Raji (cell line): ENCODE measurements around the gene GP2.

Experiments used
- POLR2A ChIP-seq: IDR thresholded peaks from 2 replicates; pipeline ENCODE4 v1.6.1; 2011; ENCODE audit warnings: low read depth, low read length, control low read depth; ENCODE audit not compliant: insufficient read depth

The GP2 gene

DNA sequence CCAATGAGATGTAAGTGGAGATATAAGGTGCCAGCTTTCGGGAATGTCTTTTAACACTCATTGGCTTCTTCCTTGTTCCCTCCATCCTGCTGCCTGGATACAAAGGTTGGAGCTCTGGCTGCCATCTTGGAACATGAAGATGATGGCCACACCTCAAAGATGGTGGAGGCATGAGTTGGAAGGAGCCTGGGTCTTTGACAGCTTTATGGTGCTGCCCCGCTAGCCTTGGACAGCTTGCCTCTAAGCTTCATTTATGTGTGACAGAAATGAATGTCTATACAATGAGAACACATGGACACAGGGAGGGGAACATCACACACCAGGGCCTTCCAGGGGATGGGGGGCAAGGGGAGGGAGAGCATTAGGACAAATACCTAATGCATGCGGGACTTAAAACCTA lies 13.6 kb downstream of the GP2 start:
- no peak for TF ChIP-seq POLR2A

DNA sequence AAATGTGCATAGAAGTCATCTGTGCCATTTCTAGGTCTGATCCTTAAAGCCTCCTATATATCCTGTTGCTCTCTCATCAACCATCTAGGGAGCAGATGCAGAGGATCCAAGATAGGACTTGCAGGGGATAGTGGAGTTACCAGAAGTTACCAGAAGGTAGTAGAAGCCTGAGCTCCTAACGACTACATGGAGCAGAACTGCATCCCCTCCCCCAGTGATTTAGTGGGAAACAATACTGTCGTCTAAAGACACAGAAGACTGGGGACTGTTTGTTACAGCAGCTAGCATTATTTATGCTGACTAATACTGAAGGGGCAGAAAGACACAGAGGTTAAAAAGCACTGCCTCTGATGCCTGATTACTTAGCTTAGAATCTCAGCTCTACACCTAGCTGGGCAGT lies 15.8 kb downstream of the GP2 start:
- TF ChIP-seq POLR2A, result no peak

DNA sequence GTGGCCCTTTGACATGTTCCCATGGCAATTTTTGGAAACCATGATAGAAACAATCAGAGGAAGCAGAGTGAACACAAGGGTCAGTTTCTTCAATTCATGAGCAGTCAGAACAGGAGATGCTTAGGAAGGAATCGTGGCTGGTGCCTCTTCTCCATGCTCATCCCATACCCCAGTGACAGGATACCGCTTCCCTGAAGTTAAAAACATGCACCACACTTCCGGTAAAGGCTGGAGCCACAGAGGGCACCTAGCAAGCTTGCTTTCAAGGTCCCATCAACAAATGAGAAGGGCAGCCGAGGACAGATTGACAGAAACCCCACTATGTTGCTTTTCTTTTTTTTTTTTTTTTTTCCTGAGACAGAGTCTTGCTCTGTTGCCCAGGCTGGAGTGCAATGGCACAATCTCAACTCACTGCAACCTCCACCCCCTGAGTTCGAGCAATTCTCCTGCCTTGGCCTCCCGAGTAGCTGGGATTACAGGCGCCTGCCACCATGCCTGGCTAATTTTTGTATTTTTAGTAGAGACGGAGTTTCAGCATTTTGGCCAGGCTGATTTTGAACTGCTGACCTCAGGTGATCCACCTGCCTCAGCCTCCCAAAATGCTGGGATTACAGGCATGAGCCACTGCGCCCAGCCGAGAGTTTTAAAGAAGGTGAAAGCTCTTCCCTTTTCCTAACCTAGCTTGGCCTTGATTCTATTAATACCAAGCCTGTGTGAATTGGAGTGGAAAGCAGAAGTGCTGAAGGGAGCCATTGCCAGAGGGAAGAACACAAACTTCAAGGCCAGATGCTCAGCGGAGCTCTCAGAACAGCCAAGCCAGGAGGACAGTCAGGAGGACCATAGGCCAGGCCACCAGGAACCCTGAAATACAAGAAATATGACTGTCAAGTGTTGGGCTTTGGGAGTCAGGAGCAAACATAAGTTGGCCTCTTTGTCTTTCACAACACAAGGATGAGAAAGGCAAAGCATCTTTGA lies 16.6 kb downstream of the GP2 start:
- TF ChIP-seq POLR2A, result no peak

DNA sequence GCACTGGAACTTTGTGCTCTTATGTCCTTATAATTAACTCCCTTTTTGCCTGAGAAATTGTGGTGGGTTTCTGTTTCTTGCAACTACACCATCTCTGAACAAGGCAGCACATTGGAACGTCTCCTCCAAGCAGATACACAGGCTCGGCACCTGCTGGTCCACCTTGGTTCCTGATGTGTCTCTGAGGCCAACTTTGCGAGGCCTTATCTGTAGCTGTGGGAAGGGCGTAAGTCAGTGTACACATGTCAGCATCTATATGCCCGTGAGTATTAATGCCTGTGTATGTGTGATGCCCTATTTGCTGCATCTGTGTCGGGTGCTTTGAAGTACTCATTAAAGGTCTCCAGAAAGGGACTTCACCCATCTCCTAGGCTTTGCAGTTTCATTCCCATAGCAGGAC lies 17.5 kb downstream of the GP2 start:
- no peak for TF ChIP-seq POLR2A

DNA sequence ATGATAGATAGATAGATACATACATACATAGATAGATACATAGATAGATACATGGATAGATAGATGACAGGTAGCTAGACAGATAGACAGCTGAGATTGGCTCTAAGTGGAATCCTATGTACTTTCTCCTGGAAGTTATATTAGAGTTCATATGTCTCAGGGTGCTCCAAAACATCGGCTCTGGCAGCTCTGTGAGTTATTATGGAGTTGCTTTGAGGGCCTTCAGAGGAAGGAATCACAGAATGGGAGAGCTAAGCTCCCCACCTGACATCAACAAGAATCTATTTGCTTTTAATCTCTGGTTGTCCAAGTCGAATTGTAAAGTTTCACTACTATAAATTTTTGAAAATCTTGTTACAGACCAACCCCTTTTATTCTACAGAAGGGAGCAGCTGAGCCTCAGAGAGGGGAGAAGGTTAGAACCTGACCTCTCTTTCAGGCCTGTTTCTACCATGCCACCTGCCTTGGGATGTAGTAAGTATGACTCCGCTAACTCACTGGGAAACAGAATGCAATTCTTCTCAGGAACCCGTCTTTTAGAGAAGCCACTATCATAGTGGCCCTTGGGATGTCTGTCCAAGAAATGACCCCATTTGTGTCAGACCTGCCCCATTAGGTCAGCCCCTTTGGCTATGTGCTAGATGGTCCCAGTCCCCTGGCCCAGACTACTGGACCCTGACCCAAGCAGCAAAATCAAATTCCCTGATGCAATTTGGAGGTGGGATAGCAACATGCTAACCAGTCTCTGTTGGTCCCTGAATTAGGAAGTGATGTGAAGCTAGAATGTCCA lies 18.3 kb downstream of the GP2 start:
- TF ChIP-seq POLR2A, result no peak

DNA sequence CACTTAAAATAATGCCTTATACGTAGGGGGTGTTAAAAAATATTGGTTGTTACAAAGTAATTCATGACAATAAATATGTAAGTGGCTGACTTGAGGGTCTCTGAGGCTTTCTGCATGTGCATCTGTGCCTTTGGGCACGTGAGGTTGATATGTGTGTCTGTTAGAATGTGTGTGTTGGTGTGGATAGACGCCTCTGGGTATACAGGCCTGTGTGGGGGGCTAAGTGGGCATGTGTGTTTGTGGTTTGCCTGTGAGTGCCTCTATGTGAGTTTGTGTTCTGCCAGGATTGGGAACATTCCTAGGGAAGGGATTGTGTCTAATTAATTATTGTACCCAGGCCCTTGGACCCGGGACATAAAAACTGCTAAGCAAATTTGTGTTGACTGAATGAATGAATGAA lies 19.0 kb downstream of the GP2 start:
- no peak for TF ChIP-seq POLR2A

DNA sequence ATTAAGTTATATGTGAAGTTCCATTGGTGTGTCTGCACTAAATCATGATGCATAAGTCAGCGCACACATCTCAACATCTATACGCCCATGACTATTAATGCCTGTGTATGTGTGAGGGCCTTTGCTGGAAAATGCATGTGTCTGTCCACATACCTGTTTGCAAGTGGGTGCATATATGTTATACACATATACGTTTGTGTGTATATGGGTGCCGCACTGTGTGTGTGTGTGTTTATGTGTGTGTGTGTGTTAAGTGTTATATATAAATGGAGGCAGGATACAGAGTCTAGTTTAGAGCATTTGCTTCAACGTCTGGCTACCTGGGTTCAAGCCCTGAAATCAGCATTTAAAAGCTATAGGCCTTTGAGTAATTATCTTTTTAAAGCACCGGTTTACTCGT lies 19.5 kb downstream of the GP2 start:
- TF ChIP-seq POLR2A, result no peak

DNA sequence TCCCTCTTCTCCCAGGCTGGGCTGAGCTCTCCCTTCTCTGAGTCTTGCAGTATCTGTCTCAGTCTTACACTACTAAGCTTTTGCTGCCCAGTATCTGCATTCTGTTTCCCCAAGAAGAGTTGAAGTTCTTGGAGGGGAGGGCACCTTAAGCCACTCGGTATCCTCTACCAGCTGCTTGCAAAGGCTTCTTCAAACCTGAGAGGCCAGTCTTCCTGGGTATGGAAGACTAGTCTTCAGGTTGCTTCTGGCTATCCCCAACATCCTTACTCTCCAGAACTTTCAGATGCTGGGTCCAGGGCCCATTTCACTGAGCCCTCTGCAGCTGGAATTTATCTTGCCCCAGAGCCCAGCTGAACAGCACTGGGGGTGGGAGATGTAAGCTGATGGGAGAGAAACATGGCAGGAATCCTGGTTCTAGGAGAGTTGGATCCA lies 20.1 kb downstream of the GP2 start:
- no peak for TF ChIP-seq POLR2A

DNA sequence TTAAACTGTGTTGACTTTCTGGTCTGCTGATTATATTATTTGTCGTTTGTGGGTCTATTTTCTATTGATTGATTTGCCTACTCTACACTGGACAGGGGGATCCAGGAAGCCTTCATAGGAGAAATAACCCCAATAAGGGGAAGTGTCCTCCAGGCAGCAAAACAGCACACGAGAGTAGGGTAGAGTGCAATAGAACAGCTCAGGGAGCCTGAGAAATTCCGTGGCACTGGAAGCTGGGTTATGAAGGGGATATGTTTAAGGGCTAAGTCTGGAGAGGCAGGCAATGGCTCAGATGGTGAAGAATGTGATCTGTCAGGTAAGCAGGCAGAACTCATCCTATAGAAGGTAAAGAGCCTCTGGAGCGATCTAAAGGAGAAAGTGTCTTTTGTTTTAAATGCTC lies 20.9 kb downstream of the GP2 start:
- no peak for TF ChIP-seq POLR2A

DNA sequence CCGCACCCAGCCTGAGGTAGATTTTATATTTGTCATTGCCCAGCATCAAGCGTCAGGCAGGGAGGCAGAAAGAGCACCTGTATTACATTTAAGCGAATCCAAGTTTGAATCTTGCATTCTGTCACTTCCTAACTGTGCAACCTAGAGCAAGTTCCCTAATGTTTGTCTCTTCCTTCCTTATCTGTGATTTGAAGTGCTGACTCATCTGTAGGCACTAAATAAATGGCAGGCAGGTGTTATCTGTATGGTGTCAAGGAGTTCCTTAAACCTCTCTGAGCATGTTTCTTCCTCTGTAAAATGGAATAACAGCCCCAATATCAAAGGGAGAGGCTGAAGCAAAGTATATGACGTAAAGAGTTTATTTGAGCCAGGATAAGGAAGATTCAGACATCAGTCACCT lies 24.3 kb downstream of the GP2 start:
- no peak for TF ChIP-seq POLR2A

DNA sequence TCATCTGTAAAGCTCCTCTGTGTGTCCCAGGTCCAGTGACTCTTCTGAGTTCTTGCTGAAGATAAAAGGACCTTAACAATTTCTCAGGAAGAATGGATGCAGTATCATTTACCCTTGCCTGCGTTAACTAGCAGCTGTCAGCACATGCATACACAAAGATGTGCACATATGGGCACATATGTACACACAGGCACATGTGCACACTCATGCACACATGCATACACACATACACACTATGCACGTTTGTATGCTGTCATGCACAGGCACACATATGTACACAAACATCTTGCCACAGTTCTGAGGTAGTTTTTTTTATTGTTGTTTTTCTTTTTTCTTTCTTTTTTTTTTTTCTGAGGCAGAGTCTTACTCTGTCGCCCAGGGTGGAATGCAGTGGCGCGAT lies 24.9 kb downstream of the GP2 start:
- no peak for TF ChIP-seq POLR2A

DNA sequence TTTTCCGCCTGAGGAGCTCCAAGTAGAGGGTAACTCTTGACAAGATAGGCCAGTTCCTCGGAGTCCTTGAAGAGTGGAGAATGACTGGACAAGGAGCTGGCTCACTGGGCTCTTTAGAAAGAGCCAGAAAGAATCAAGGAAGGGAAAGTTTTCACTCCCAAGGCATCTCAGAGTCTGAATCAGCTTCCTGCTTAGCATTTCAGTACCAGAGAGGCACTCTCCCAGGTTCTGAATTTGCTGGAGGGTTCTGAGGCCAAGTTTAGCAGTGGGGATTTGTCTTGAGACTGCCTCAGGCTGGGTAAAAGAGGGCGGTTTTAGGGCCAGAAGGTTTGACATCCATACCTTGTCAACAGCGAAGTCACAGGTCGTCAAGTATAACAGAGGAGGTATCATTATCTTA lies 25.5 kb downstream of the GP2 start:
- no peak for TF ChIP-seq POLR2A

DNA sequence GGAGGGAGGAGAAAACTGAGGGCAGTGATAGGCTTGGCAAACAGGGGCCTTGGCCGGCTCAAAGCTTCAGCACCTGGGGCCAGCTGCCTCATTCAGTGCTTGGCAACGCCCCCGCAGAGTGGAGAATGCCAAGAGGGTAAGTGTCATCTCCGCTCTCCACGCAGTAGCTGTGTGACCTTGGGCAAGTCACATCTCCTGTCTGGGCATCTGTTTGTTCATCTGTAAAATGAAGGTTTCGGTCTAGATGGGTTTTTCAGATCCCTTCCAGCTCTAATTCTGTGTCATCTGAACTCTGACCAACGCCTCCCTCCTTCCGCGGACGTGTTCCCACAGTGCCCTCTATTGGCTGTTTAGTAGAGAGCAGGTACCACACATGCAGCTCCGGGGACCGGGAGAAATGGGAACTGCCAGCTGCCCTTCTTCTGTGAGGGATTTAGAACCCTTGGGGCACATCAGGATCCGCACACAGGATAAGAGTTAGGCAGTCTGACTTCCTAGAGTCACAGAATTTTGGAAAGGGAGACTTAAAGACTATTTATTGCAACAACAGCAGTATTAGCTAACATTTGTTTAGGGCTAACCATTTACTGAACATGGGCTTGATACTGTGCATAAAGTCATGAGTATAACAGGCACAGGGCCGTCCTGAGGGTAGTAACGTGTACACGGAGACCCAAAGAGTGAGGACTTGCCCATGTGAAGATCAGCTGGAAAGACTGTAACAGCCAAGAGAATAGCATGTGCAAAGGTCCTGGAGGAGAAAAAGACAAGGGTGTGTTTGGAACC lies 26.8 kb downstream of the GP2 start:
- no peak for TF ChIP-seq POLR2A

DNA sequence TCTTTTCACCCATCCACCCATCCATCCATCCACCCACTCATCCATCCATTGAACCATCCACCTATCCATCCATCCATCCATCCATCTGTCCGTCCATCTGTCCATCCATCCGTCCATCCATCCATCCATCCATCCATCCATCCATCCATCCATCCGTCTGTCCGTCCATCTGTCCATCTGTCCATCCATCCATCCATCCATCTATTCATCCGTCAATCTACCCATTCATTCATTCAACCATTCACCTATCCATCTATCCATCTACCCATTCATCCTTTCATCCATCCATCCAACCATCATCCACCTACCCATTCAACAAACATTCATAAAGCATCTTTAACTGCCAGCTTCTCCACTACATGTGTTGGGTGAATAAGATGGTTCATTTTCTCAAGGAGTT lies 28.9 kb downstream of the GP2 start:
- no peak for TF ChIP-seq POLR2A

DNA sequence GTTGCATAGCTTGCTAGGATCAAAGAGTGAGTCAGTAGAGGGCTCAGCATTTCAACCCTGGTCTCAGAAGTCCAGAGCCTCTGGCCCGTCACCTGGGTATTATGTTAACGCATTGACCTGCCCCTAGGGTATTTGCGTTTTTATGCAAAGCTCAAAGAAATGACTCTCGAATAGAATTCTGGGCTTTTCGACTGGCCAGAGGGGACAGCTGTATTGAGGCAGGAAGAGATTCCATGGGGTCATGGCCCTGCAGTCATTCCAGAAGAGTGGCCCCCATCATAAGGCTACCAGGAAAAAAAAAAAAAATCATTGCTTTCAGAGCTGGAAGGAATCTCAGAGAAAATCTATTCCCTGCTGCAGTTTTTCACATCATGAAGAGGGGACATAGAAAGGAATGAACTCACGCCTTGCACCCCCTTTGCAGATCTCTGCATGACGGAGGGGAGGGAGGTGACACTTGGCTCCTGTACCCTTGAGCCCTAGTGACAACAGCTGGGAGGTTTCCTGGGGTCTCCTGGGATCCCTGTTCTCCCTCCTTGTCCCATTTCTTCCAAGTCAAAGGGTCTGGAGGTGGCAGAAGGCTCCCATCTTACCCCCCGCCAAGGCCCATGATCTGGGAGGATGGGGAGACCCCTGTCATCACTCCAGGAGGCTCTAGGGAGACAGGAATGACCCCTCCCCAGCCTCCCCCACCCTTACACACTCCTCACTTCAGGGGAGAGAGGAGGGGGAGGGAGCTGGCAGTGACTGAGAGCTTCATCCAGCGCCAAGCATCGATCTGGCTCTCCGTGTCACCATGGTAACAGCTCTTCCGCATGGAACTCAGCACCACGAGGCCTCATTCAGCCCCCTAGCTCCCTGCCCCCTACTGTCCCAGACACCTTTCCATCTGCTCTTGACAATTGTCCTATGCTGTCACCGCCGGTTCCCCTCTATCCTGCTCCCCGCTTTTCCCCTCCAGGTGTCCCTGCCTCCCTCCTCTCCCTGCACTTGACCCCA lies 35.8 kb downstream of the GP2 start:
- TF ChIP-seq POLR2A, result no peak

DNA sequence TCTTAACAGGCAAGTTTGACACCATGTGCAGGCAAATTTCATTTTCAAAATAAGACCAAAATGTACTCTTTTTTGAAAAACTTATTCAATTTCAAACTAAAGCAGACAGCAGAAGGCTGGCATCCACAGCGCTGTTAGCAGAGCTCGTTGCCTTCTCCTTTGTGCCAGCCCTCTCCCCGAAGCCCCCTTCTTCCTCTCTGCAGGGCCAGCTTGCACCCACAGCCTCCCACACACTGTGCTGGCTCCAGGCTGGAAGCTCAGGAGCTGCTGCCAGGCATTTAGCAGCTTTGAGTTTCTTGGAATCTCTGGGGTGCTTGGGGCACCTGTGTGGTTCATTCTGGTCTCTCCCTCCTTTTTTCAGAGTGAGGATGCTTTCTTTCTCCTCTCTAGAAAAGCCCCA lies 37.7 kb downstream of the GP2 start:
- TF ChIP-seq POLR2A, result no peak
